ENCODE results near the gene USP2.

USP2 gene

DNA sequence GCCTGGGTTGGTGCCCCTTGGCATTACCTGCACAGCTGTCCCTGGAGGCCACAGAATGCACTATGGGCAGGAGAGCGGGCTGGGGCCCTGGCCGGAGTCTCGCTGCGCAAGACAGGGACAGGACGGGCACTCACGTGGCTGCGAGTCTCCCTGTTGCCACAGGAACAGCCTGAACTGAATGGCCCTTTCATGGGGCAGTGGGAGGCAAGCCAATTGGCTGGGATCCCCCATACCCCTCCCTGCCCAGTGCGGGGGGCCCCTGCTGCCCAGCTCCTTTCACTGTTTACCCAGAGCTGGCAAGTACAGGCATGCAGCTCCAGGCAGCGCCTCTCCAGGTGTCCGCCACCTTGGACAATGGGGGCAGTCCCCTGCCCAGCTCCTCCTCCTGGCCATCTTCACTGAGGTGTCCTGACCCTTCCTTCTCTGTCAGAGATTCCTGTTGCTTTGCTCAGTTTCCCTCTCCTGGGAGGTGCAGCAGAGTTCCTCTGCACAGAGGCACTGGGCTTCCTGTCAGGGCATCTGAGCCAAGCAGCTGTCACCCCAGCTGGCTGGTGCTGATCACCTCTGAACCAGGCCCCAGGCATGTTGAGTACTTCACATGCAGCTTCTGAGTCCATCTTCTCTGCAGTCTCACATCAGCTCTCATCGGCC lies 5.2 kb downstream of the USP2 start:
- no peak for DNase-seq (ENCODE audit: low read depth in 2 of 2)

DNA sequence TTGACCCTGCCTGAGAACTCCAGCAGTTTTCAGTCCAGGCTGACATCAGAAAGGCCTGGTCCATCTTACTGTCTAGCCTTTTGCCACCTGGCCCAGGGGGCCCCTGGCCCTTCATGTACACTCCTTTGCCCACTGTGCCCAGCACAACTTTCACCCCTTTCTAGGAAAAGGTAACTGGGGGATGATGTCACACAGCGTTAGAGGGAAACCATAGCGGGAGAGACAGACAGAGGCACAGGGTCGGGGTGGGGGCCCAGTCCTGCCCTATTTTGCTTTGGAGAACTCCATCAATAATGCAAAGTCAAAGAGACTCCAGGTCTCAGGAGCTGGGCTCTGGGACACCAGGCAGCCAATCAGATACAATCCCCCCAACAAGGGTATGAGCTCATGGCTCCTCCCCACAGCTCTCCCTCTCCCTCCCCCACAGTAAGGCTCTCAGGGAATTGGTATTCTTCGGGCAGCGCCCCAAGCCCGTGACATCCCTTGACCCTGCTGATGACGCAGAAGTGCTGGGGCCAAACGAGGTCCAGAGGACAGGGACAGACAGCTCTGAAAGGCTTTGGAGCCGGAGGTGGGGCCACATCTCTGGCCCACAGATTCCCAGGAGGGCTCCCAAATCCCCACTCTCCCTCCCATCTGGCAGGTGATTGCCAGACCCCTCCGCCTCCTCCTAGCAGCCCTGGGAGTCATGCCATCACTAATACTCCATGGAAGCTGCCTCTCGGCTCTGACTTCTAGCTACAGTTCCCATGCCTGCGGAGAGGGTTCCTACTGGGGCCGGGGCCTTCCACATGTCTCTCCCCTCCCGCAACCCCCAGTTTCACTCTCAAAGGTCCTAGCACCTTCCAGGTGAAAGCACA lies 5.9 kb downstream of the USP2 start:
- DNase-seq (ENCODE audit: low read depth in 2 of 2): no peak

DNA sequence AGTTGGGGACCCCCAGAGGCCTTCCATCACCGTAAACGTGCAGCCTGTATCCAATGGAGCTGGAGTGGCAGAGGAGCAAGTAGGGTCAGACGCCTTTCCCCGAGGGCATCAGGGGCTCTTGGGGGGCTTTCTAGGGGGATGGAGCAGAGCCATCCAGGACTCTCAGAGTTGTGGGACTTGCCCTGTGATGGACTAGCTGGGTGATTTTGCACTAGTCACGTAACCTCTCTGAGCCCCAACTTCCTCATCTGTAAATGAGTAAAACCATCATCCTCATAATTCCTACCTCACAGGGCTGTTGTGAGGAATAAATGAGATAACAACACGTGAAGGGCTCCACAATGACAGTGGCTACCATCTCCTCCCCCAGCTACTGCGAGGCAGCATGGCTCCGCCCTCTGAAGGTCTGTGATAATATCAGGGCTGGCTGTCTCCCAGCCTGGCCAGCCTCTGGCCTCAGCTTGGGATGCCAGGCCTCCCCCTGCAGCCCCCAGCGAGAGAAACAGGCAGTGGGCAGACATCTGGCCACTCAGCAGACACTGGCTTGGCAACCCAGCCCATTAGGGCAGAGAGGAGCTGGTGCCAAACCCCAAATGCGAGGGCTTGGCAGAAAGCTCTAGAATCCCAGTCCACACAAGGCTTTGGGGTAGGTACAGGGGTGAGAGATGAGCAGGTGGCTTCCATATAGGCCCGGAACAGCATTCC lies 6.7 kb downstream of the USP2 start:
- no peak for DNase-seq (ENCODE audit: low read depth in 2 of 2)

DNA sequence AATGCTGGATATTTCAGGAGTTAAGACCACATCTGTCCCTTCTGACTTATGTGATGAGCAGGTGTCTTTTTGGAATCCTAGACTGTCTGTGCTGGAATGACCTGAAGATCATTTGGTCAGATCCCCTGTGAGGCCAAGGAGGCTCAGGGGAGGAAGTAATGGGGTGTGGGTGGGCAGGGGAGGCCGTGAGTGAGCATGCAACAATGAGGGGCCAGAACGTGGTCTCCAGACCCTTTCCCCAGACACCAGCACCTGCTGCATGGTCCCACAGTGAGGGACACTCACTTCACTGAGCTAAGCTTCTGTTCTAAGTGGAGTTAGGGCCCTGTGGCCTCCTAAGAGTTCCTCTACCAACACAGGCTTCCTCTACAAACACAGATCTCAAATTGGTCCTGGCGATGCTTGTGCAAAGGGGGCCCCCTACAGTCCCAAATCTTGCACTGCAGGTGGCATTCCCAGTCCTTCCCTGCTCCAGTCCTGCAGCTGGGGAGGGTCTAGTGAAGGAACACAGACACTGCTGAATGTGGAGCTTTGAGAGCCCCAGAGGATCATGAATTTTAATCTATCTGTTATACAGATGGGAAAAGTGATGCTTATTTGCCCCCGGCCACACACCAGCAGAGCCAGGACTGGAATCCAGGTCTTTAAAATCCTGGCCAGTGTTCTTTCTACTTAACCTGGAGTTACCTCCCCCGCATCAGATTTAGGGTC lies 7.4 kb downstream of the USP2 start:
- peak in 1 of 2 donors; percentile 38 for DNase-seq (ENCODE audit: low read depth in 2 of 2)

DNA sequence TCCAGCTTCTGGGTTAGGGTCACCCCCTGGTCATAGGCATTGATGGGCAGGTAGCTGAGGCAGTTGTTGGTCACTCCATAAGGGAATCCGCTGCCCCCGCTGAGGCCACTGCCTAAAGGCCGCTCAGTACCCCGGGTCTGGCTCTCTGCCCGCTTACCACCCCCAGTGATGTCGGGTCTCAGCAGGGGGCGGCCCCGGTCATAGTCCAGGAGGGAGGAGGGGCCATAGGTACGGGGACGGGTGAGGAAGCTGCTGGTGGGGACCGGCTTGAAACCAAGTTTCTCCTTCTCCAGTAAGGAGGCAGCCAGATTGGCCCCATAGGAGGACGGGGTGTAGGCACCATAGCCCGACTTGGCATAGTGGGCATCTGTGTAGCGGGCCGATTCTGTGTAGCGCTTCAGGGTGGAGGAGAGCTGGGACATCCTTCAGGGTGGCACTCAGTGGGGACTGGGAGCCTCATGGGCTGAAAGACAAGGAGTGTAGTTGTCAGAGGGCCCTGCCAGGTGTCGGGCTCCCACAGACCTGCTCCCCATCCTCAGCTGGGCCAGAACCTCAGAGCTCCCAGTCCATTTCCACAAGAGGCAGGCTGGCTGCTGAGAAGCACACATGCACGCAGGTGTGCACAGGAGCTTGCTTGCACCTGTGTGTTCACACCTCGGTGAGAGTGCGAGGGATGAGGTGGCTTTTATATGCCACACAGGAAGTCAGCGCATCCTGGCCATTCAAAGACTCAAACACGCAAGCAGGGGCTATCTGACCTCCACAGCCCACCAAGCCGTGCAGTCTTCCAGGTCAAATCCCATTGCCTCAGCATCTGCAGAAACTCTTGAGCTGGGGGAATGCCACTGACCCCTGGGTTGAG lies 8.2 kb downstream of the USP2 start:
- DNase-seq (ENCODE audit: low read depth in 2 of 2): no peak

DNA sequence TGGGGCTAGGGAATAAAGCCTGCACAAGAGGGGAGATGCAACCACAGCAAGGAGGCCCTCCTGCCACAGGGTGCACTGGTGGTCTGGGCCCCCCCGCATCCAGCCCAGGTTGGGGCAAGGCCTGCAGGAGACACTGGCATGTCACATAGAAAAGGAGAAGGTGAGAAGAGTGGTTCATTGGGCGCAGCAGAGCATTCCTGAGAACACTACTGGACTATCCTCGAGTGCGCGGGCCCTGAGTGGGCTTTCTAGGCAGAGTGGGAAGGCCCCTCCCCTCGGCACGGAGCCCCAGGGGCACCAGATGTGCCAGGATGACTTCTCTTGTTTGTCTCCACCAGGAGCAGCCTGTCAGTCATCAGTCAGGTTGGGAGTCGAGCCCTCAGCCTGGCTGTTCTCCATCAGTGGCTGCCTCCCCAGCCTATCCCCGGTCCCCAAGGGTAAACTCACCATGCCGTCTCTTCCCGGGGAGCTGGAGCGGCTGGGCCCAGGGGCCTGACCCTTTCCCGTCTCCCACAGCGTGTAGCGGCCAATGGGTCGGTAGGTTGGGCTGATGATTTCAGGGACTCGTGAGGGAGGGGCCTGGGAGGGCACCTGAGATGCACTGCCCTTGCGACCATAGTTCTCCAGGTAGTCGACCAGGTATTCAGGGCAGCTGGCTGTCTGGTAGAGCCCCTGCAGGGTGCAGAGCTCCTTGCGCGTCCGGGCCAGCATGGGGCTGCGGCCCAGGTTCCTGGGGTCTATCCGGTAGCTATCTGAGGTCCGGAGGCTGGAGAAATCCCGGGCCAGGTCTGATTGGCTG lies 9.0 kb downstream of the USP2 start:
- no peak for DNase-seq (ENCODE audit: low read depth in 2 of 2)

DNA sequence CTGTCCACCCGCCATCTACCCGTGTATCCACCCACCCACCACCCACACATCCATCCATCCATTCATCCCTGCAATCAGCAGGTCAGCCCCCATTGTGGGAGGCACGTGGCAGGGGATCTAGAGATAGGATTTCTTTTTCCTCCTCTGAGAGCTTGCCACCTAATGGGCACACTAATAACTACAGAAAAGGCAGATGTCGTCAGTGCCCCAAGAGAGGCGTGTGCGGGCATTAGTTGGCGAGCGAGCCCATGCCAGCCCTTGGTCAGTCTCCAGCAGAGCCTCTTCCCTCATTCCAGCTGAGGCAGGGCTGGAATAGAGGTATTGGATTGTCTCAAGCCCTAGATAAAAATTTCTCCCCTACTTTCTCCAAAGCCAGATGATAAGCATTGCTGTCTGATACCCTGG lies 9.7 kb downstream of the USP2 start:
- no peak for DNase-seq (ENCODE audit: low read depth in 2 of 2)

DNA sequence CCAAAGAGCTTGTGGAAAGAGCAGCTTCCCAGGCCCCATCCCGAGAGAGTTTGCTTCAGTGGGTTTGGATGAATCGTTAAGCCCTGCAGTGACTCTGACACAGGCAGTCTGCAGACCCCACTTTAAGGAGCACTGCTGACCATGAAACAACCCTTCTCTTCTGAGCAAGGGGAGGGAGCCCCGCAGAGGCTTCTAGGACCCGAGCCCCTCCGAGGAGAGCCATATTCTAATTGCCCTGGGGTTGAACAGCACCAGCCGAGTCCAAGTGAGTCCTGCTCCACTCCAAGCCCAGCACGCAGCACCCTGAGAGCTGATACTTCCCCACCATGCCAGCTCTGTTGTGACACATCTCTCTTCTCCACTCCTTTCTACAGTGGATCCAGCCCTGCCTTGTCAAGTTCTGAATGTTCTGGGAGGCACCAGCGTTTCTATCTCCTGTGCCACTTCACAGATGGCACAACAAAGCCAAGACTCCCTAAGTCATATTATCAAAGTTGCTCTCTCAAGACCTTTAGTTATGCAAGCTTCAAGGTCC lies 10.4 kb downstream of the USP2 start:
- no peak for DNase-seq (ENCODE audit: low read depth in 2 of 2)

DNA sequence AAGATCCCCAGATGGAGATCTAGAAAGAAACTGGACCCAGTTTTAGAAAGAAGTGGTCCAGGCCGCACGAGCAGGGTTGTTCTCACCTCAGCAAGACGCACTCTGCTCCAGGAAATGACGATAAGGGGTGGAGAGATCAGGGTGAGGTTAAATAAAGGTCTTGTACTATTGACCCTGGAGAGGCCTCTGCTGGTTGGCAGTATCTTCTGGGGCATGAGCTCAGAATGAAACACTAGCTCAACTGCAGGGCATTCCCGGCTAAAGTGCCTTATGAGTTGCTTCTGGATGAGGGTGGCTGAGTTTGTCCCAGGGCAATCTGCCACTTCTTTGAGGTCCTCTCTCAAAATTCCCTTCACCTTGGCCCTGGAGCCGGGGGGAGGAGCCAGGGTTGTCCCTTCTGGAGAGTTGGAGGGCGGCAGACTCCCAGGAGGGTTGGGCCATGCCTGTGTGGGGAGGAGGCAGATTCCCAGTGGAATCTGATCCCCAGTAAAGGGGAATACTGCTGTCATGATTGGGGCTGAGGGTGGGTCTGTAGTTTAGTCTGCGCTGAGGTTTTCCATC lies 10.9 kb downstream of the USP2 start:
- no peak for DNase-seq (ENCODE audit: low read depth in 2 of 2)

DNA sequence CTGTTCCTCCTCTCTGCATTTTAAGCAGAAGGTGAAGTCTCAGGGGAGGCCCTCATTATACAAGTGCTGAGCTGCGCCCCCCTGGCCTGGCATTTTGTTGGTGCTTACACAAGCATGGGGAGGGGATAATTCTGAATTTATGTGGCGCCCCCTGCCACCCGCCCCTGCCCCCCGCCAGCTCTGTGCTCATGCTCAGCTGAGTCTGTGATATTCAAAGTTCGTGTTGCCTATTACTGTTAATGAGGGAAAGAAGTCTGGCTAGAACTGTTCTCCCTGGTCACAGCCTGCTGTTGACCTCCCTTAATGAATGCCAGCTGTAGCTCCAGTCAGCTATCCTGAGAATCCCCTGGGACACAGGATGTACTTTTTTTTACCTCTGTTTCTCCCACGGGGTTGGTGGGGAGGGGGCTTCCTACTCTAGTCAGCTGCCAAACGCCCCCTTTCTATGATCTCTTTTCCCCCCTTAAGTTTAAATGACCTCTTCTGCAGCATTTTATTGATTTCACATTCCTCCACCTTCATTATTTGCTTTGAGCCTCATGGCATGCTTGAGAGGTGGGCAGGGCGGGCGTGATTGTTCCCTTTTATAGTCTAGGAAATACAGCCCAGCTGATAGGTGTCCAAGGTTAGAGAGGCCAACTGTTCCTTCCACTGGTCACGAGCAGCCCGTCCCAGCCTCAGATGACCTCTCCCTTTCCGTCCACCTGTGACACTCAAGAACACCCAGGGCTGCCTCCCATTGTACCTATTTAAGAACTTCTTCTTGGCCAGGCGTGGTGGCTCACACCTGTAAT lies 12.2 kb downstream of the USP2 start:
- DNase-seq (ENCODE audit: low read depth in 2 of 2): no peak

DNA sequence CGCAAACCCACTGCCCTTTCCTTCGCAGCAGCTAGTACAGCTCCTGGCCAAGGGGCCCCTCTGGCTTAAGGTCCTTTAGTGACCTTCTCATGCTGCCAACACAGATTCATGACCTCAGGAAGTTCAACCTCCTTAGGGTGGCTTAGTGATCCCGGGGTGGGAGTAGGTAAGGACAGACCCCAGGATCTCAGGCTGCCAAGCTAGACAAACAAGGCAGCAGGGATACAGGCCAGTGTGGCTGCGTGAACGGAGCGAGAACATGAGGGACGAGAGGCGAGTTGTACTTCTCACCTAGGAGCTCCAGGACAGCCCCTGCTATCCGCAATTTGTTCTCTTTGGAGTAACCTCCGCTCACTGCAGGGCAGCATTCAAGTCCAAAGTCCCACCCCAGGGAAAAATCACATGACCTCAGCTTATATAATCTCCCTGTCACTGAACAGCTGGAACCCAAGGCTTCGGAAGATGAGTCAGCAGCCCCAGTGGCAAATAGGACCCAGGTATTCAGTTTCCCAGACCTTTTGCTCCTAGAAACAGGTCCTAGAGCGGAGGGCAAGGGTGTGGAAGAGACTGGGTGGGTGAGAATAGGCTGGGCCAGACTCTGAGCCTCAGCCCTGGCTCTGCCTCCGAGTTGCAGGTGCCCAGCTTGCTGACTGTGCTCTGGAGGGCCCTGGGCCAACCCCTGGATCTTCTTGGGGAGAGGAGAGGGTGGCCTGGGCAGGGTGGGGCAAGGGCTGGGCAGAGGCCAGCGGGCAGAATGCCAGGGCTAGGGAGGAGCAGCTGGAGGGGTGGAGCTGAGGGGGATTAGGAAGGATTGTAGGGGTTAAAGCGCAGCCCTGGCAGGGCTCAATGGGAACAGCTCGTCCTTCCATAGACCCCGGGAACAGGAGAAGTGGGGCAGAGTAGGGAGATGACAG lies 13.1 kb downstream of the USP2 start:
- DNase-seq (ENCODE audit: low read depth in 2 of 2): no peak

DNA sequence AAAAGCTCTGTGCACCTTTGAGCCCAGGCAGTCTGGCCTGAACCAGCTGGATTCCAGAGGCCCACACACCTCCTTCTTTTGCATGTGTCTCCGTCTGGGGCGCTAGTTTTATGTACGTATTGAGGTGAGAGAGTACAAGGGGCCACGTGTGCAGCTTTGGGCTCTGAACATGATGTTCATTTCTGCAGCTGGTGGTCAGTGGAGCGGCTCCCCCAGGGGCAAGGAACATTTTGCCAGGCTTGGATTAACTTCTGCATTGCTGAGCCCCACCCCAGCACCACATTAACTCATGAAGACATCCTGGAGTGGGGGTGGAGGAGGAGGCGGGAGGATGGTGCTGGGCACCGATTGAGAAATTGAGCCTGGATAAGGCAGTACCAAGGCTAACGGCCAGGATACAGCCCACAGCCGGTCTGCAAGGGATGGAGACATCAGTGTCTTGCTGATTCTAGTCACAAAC lies 13.8 kb downstream of the USP2 start:
- DNase-seq (ENCODE audit: low read depth in 2 of 2): no peak

DNA sequence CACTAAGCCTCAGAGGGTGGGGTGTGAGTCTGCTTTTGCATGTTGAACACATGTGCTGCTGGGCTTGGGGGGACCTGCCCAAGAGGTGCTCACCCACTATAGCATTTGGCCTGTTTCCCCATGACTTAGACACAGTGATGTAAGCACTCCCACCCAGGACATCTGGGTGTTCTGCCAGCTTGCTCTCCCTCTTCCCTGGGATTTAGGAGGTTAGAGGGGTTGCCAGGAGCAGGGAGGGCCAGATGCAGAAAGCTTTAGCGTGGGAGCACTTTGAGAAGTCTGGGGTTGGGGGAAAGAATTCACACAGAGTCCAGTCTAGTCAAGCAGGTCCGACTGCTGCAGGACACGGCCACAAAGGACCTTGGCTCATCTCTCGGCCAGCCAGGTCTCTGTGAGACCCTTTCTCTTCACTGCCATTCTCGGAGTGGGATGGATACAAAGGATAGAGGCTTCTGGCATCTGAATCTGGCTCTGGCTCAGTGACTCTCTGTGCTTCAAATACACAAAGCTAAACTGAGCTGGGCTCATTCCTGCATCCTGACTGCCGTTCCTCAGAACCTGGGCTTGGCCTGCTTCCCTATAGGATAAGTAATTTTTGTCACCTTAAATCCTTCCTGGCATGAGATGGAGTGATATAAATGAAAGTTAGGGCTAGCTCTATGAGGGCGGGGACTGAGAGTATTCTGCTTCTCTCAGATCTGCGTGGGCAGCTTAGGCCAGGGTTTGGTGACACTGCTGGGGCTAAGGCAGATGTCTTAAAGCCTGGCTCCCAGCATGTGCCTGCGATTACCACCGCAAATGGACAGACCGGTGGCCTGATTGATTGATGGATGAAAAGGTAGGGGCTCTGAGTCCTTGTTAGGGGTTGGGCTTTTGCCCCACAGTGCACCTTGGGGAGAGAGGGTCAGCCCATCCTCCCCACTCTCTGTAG lies 14.5 kb downstream of the USP2 start:
- no peak for DNase-seq (ENCODE audit: low read depth in 2 of 2)

DNA sequence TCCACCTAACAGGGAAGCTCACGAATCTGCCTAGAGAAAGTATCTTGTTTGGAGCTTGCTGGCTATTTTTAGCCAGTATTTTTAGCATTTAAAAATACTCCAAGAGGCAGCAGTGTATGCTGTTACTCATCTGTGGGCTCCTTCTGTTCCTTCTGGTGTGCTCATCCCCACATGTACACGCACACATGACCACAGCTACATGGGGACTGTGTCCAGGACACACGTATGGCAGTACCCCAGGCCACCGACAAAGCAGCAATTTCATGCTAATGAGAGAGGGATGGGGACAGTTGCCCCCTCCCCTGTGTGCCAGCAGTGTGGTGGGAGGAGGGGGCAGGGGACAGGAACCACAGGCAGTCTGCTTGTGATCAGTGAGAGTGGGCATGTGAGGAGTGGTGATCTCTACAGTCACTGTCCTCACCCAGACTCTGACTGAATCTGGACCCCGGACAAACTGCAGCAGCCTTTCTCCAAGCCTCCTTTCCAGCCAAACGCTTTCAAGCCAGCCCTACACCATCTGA lies 16.4 kb downstream of the USP2 start:
- DNase-seq (ENCODE audit: low read depth in 2 of 2): no peak

DNA sequence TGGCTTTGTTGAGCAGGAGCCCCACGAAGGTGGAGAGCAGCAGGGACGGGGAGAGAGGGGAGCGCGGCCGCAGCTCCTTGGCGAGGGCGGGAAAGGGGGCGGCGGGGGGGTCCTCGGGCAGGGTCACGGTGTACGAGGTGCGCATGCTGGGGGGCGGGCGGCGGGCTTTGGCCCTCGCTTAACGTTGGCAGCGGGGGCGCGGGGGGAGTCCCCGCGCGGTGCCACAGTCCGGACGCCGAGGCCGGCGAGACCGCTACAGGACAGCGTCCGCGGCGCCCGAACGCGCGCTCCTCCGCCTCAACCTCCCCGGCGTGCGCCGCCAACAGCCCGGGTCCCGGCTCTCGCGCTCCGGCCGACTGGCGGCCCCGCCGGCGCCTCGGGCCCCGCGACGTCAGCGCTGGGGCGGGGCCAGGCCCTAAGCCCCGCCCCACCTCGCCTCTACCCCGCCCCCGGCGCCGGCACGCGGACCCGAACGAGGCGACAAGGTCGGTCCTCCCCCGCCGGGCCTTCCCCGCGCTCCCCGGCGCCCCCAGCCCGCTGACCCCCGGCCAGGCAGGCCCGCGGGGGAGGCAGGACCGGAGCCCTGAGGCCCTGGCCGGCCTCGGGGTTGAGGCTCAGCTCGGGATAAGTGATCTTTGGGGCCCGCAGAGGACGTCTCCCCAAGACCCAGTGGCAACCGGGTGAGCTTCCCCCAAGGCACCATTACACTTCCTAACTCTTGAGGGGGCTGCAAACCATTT lies 17.5 kb downstream of the USP2 start:
- DNase-seq (ENCODE audit: low read depth in 2 of 2): peak in 1 of 2 donors; percentile 38

Measured in activated CD4-positive, alpha-beta T cell treated with anti-CD3 and anti-CD28 coated beads for 24 hours (primary cell).